Endothelial cell of umbilical vein (primary cell): Measurements from ENCODE around the gene LRRN4. TPM values are rescaled to one million over a fixed set of nuclear protein-coding genes. Genes with fewer than 3 reads are reported as not detected.

ENCODE experiments used
- BruUV-seq: library from RNA; stranded (reverse); fragments of 400-500 nt; replicated peaks from 2 replicates; lab custom pipeline; 2021; lab: Mats Ljungman, UMichigan
- CTCF ChIA-PET: fragments of 300-600, 350-600 bp; sonication (Branson Sonifier 250); formaldehyde crosslinking; loops from one replicate; lab custom pipeline; 2021; ENCODE audit warnings: antibody characterized with exemption, inconsistent platforms; lab: Charles Lee
- POLR2A ChIA-PET: fragments of 300-600, 350-600 bp; sonication (Branson Sonifier 250); formaldehyde crosslinking; loops from one replicate; lab custom pipeline; 2021; ENCODE audit warnings: antibody characterized with exemption, inconsistent platforms; lab: Charles Lee
- DNase-seq: peaks from one replicate; pipeline ENCODE4 v3.0.0-alpha.2; 2011; ENCODE audit warnings: low read depth, low spot score
- FAIRE-seq: peaks from 2 replicates; lab custom pipeline; 2011; peaks lifted over from hg19 to GRCh38; lab: Jason Lieb, UNC
- H2AFZ ChIP-seq: 2 replicates; pipeline ENCODE4 v1.6.0; 2012; ENCODE audit warnings: low read depth, low read length, control low read depth, inconsistent platforms
- H3K27ac ChIP-seq: 2 replicates; pipeline ENCODE4 v1.5.1; 2011; ENCODE audit warnings: low read depth, mild to moderate bottlenecking, control low read depth, low read length, moderate library complexity; ENCODE audit not compliant: insufficient read depth
- H3K27me3 ChIP-seq, 2 experiments: 2 replicates each; pipeline versions ENCODE4 v1.6.0 to v1.6.1; 2011; ENCODE audit warnings: low read length in 2 of 2, mixed read lengths in 1 of 2; ENCODE audit not compliant: control insufficient read depth in 2 of 2, insufficient read depth in 2 of 2
- H3K36me3 ChIP-seq, 2 experiments: 2 replicates in 1 of 2; 3 replicates in 1 of 2; pipeline ENCODE4 v1.5.1; 2011; ENCODE audit warnings: low read length in 2 of 2, mild to moderate bottlenecking in 1 of 2, moderate library complexity in 1 of 2; ENCODE audit not compliant: control insufficient read depth in 2 of 2, insufficient read depth in 2 of 2; ENCODE audit errors: extremely low read depth in 1 of 2
- H3K4me1 ChIP-seq: 3 replicates; pipeline ENCODE4 v1.5.1; 2011; ENCODE audit warnings: mild to moderate bottlenecking, low read length; ENCODE audit not compliant: control insufficient read depth, insufficient read depth; ENCODE audit errors: extremely low read depth
- H3K4me2 ChIP-seq: 2 replicates; pipeline ENCODE4 v1.6.1; 2011; ENCODE audit warnings: low read length, control low read depth, mixed read lengths; ENCODE audit not compliant: insufficient read depth
- H3K4me3 ChIP-seq, 3 experiments: fragments of 200-600 bp in 1 of 3; sonication (generic), shearing (Covaris generic) in 1 of 3; replicated peaks in 1 of 3; 2 replicates each; pipeline ENCODE4 v1.5.1; 2011 to 2016; ENCODE audit warnings: control low read depth in 3 of 3, low read length in 3 of 3, mild to moderate bottlenecking in 2 of 3, inconsistent platforms in 1 of 3, low read depth in 1 of 3, moderate library complexity in 1 of 3; ENCODE audit not compliant: insufficient read depth in 1 of 3
- H3K79me2 ChIP-seq: 2 replicates; pipeline ENCODE4 v1.6.0; 2012; ENCODE audit warnings: low read length, inconsistent platforms; ENCODE audit not compliant: control insufficient read depth, insufficient read depth
- H3K9ac ChIP-seq: replicated peaks from 2 replicates; pipeline ENCODE3; 2011; ENCODE audit warnings: low read length, control low read depth; ENCODE audit not compliant: insufficient read depth; ENCODE audit errors: extremely low read depth
- H3K9me1 ChIP-seq: replicated peaks from 3 replicates; pipeline ENCODE4 v1.6.0; 2011; ENCODE audit warnings: mild to moderate bottlenecking, low read length; ENCODE audit not compliant: control insufficient read depth, insufficient read depth; ENCODE audit errors: extremely low read depth
- H3K9me3 ChIP-seq: replicated peaks from 2 replicates; pipeline ENCODE4 v1.5.1; 2012; ENCODE audit warnings: low read length, inconsistent platforms; ENCODE audit not compliant: control insufficient read depth, insufficient read depth
- H4K20me1 ChIP-seq: replicated peaks from 2 replicates; pipeline ENCODE3; 2011; ENCODE audit warnings: mild to moderate bottlenecking, low read length; ENCODE audit not compliant: control insufficient read depth, insufficient read depth; ENCODE audit errors: extremely low read depth
- CTCF ChIP-seq, 2 donors: IDR thresholded peaks; 1 replicate in 1 of 2; 2 replicates in 1 of 2; pipeline ENCODE4 v1.5.1; 2011; ENCODE audit warnings: low read length in 2 of 2, mild to moderate bottlenecking in 2 of 2, moderate library complexity in 2 of 2, control low read depth in 1 of 2, inconsistent platforms in 1 of 2, low read depth in 1 of 2; ENCODE audit not compliant: insufficient read depth in 1 of 2; ENCODE audit errors: extremely low read depth in 1 of 2
- EZH2 ChIP-seq: IDR thresholded peaks from 2 replicates; pipeline ENCODE4 v1.6.1; 2012; ENCODE audit warnings: borderline replicate concordance, low read depth, mild to moderate bottlenecking, moderate library complexity, low read length, inconsistent platforms; ENCODE audit not compliant: severe bottlenecking
- FOS ChIP-seq: IDR thresholded peaks from 2 replicates; pipeline ENCODE4 v1.6.1; 2011; ENCODE audit warnings: mild to moderate bottlenecking, low read length, moderate library complexity, borderline replicate concordance; ENCODE audit not compliant: insufficient read depth
- GATA2 ChIP-seq: IDR thresholded peaks from 2 replicates; pipeline ENCODE4 v1.7.0; 2011; ENCODE audit warnings: low read depth, mild to moderate bottlenecking, moderate library complexity, mixed read lengths, low read length; ENCODE audit not compliant: insufficient read length, insufficient read depth
- JUN ChIP-seq: IDR thresholded peaks from 2 replicates; pipeline ENCODE4 v1.6.1; 2011; ENCODE audit warnings: borderline replicate concordance, low read depth; ENCODE audit not compliant: insufficient read length, insufficient read depth
- MAX ChIP-seq: IDR thresholded peaks from 2 replicates; pipeline ENCODE4 v1.6.1; 2011; ENCODE audit not compliant: insufficient read depth, insufficient read length
- MYC ChIP-seq: IDR thresholded peaks from one replicate; pipeline ENCODE4 v1.6.1; 2011; ENCODE audit warnings: mild to moderate bottlenecking, low read depth, low read length
- POLR2A ChIP-seq: IDR thresholded peaks from 2 replicates; pipeline ENCODE4 v1.6.1; 2012; ENCODE audit warnings: low read depth, mild to moderate bottlenecking, control low read depth, low read length
- POLR2AphosphoS5 ChIP-seq: IDR thresholded peaks from 2 replicates; pipeline ENCODE4 v1.6.1; 2012; ENCODE audit warnings: low read depth, mild to moderate bottlenecking, control low read depth, low read length, moderate library complexity; ENCODE audit not compliant: insufficient read depth
- dilution Hi-C: fragments of 300-500 bp; cut with MboI; formaldehyde crosslinking; loops from one replicate; pipeline ENCODE4 v1.15.0; 2019; ENCODE audit warnings: low sequenced_read_pairs; ENCODE audit not compliant: extremely low pct_ligation_motif_present
- intact Hi-C: fragments of 100-400 bp; cut with micrococcal nuclease; formaldehyde crosslinking; loops from one replicate; pipeline ENCODE4 v1.10.0; 2022
- polyA plus RNA-seq, 4 experiments: library from polyadenylated mRNA; depleted of rRNA in 3 of 4; stranded (reverse) in 3 of 4; unstranded in 1 of 4; fragments of >200 nt; gene quantifications; 2 replicates each; pipeline versions ENCODE4 v1.2.1 to v1.2.3, GENCODE V29; 2011 to 2012; ENCODE audit warnings: missing spikeins in 1 of 4
- total RNA-seq: library from RNA; stranded (reverse); gene quantifications from 2 replicates; pipeline ENCODE4 v1.2.3, GENCODE V29; 2021

Gene LRRN4
- total and polyA plus RNA-seq, 2 donors (not counting 3 experiments of a cell fraction or from before 2014, with no cell fraction given) = not detected

- no peaks in the 10 kb centered on the region for H3K27me3 ChIP-seq
- dilution Hi-C loops (no loop called here), intact Hi-C loops (no loop called here)
- H3K79me2 ChIP-seq = peaks cover 6% of the 10 kb centered on the region
- peaks cover 3% of the 10 kb centered on the region for H4K20me1 ChIP-seq
- H3K36me3 ChIP-seq = peaks cover 0 to 4% of the 10 kb centered on the region in 2 experiments
- ChIA-PET CTCF (no interaction called here), POLR2A (interaction anchor here (0.7 kb wide), 1 partner anchor 14 kb away, joined by 16 read pairs; no protein-coding TSS in a partner anchor)
- peaks cover 11% of the 10 kb centered on the region for H3K4me1 ChIP-seq
- H2AFZ ChIP-seq = no peak overlapping the region
- H3K4me2 ChIP-seq = no peak overlapping the region
- peaks cover 3% of the 10 kb centered on the region for H3K9me3 ChIP-seq
- no peak overlapping the region for H3K9ac ChIP-seq
- H3K4me3 ChIP-seq = no peak overlapping the region
- no peaks in the 10 kb centered on the region for H3K9me1 ChIP-seq
- FAIRE-seq (no peak), DNase-seq (no peak)
- no TSS peak for BruUV-seq
- H3K27ac ChIP-seq = no peak overlapping the region
- TF ChIP-seq POLR2A (no peak), MAX (no peak), CTCF (IDR thresholded peaks at IDR 0.05; ENCODE audit: extremely low read depth in 1 of 2, insufficient read depth in 1 of 2, low read depth in 1 of 2, low read length in 2 of 2) (no peak), GATA2 (no peak), FOS (no peak), EZH2 (no peak), MYC (no peak), JUN (no peak), POLR2AphosphoS5 (no peak)
Observed at GRCh38 chr20:6029538-6029937, 24.3 kb downstream of the LRRN4 start.
